IPS DF 4.7 (cell line): ENCODE results near the gene LPIN3.

ENCODE experiments used
- DNase-seq: peaks from one replicate; pipeline ENCODE4 v3.0.0-alpha.2; 2013; ENCODE audit warnings: low spot score; ENCODE audit errors: extremely low read depth

LPIN3 gene

DNA sequence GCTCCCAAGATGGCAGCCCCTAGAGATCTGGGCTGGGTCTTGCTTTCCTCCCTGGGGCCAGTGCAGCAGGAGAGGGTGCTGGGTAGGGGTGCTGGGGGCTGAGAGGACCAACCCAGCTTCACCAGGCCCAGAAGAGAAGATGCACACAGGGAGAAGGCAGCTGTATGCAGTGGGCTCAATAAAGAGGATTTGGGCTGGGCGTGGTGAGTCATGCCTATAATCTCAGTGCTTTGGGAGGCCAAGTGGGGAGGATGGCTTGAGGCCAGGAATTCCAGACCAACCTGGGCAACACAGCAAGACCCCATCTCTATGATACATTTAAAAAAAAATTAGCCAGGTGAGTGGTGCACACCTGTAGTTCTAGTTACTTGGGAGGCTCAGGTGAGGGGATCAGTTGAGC, 51.7 kb downstream of the LPIN3 start:
- DNase-seq: no peak

DNA sequence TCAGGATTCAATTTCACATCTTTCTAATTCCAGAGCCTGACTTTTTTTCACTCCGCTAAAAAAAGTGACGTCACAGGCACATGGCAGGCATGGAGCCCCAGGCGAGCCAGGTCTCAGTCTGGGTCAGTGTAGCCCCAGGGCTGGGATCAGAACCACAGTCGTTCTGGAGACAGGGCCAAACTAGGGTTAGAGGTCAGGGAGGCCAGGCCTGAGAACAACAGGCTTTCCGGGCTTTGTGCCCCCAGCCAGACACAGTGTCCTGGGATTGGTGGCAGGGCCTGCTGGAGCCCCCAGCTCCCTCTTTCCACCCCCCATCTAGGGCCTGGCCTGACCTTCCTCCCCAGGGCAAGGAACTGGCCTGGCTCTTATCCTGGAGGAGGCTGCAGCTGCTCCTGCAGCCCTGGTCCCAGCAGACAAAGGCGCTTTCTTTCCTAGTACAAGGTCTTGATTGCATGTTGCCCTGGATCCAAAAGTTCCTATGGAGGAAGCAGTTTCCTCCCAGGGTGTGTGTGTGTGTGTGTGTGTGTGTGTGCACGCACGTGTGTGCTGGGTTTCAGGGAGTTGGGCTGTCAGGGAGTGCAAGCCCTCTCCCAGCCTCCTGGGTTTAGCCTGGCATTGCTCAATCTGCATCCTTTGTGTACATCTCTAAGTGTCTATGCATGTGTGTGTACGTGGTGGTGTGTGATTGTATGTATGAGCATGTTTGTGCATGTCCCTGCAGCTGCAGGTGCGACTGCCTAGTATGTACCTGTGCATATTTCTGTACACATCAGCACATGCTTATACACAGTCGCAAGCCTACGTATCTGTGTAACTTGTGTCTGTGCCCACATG, 52.5 kb downstream of the LPIN3 start:
- DNase-seq: no peak

DNA sequence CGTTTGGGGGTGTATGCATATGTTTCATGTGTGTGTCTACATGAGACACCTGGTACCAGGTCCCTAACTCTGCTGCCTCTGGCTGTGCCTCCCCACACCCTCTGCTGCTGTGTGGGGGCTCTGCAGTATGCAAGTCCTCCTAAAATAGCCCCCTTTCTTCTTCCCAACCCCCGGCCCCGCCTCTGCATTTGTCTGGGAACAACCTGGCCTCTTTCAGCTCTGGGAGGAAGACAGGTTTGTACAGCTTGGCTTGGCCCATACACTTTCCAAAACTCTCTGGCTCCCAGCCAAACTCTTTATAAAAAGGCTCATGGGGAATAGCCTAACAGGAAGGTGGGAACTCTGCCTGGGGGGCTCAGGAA, 53.1 kb downstream of the LPIN3 start:
- no peak for DNase-seq

DNA sequence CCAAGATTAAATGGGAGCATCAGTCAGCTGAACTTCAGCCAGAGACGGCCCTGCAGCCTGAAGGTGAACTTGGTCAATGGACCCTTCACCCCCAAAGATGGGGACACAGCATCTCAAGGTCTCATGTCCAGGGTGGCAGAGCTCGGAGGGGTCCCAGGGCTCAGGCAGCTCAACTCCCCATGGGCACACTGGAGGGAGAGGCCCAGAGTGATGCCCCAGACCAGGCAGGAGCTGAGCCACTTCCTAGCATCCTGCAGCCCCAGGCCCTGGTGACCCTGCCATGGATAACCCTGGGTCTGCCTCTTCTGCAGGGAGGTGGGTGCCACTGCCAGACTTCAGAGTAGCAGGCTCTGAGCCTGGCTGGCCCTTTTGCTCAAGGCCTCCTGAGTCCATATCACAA, 53.5 kb downstream of the LPIN3 start:
- DNase-seq: no peak

DNA sequence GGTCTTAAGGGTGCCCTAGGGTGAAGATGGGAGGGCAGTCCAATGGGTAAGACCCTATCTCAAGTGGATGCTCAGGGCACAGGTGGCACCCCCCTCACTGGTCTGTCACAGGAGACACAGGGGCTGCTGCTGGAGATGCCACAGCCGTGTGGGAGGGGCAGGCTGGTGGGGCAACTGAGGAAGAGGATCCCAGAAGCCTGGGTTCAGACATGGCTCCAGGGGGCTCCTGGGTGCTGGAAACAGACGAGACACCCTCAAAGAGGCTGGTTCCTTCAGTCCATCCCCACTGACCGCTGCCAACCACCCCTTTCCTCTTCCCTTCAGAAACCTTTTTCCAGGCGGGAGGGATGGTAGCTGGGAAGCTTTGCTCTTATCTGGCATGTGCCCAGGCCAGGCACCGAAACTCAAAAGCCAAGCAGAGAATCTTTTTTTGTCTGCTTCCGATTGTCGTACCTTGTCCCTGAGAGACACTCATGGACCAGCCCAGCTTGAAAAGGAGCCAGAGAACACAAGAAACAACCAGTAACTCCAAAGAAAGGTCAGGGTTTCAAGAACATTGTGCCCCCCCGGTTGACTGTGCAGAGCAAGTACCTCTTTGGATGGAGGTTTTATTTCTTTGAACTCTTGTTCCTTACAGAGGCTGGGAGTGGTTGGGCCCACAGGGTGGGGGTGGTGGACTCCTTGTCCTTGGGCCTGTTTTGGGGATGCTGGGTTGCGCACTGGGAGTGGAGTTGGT, 54.5 kb downstream of the LPIN3 start:
- DNase-seq: no peak

DNA sequence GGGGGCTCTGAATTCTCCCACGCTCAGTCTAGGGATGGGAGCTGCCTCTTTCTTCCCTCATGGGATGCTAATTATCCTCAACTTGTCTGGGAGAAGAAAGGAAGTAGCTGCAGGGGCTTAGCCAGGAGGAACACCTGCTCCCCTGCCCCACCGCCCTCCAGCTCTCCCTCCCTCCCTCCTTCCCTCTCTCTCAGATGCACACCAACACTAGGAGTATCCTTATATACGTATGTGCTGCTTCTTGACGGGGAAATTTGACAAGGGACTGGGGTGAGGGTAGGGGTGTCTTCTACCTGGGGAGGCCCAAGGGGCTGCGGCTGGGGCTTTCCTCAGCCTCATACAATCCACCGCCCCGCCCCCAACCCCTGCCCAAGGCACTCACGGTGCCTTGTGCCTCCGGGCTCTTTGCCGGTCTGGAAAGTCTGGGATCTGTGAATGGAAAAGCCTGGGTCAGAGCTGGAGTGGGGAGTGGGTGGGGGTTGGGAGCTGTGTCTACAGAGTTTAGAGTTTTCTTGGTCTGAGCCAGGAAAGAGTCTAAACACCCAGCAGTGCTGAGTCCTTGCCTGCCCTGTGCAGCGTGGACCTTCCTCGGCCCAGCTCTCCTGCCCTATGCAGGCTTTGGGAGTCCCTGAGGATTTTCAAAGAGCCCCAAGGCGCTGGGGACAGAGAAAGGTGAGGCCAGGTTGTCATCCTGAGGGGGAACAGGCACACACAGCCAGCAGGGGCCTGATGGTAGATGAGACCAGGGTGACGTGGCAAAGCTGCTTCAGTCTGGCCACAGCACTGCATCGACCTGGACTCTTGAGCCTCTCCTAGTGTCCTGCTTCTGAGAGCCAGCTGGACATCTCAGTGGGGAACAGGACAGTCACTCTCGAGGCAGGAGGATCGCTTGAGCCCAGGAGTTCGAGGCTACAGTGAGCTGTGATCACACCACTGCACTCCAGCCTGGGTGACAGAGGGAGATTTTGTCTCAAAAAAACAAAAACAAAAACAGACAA, 55.3 kb downstream of the LPIN3 start:
- no peak for DNase-seq

DNA sequence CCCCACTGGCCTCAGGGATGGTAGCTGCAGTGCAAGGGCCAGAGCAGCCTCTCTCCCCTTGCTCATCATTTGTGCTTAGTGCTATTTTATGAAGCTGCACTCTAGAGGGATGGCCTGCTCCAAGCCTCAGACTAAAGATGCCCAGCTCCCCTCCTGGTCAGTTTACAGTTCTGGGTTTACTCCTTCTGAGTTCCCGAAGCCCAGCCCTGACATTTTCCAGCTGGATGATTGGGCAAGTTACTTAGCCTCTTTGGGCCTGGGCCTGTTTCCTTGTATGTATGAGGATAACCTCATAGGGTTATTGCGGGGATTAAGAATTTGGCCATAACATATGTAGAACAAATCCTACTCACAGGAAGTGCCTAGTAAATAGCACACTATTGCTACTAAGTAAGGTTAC, 57.8 kb downstream of the LPIN3 start:
- no peak for DNase-seq

DNA sequence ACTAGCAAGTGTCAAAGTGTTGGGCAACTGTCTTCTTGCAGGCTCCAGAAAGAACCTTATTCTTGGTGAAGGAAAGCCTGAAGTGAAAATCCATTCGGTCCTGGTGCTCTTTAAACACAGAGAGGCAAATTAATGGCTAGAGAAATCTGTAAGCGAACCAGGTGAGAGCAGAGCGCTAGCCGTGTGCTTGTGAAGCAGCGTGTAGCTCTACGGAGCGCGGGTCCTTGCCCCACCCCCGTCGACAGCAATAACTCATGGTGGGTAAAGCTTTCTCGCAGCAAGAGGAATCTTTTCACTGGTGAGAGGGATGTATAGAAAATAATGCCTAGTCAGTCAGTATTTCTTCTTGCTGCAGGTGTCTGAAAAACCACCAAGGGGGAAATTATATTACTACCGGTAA, 63.0 kb downstream of the LPIN3 start:
- DNase-seq: no peak

DNA sequence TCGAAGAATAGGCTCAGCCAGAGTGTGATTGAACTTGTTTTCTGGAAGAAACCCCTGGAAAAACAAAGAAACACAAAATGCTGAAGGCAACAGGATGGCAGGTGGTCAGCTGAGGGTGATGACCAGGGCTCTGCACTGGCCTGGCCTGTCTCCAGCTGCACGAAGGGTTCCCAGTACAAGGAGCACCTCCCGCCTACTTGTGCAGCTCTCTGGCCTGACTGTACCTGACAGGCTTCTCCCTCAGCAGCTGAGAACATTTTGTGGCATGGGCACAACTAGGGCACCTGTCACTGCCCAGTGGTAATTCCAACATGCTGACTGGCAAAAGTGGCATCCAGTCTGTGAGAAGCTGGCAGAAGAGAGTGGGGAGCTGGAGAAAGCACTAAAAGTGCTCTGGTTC, 64.8 kb downstream of the LPIN3 start:
- no peak for DNase-seq

DNA sequence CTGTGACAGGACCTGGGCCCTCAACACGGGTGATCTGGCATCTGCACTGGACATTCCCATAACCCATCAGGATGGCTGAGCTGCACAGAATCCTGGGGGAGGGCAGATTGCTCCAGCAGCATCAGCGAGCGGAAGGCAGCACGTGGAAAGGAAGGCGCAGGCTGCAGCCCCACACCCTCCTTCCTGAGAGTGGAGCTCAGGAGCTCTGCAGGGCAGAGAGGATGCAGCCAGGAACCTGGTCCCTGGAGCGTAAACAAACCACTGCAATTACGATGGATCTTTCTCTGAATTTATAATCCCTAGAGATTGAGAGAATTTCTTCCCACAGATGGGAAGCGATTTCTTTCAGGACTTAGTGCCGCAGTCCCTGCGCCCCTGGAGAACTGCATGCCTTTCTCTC, 65.7 kb downstream of the LPIN3 start:
- DNase-seq: no peak

DNA sequence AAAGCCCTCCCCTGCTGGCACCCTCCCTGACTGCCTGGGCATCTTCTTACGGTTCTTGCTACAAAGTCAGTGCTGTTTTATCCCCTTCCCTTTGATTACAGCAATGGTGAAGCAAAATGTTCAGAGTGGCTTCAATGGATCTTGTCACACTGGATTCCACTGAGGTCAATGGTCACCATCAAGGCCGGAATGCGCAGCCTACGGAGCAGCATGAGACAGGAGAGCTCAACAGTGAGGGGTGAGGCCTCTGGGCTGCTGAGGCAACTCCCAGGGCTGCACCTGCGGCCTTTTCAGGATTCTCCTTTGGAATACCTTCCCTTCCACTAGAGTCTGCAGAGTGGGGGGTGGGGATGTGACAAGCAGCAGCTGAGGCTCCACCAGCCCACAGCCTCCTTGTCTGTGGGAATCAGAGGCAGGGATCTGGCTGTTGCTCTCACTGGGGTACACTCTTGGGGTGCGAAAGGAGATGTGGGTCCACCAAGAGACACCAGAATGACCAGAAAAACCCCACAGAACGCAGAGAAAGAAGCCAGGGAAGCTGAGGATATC, 66.3 kb downstream of the LPIN3 start:
- no peak for DNase-seq

DNA sequence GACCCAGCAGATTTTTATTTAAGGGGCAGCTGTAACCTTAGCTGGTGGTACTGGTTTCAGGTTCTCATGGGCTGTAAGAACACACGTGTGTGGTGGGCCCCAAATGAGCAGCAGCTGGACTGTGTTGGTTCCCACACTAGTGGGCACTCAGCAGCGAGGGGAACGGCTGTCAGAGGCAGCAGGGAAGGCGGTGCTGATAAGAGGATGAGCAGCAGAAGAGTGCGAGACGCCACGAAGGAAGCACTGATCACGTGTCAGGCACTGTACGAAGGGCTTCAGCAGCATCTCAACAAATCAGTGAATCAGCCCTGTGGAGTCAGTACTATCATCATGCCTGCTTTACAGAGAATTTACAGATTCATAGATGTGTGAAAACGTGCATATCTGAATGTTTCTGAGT, 67.0 kb downstream of the LPIN3 start:
- no peak for DNase-seq

DNA sequence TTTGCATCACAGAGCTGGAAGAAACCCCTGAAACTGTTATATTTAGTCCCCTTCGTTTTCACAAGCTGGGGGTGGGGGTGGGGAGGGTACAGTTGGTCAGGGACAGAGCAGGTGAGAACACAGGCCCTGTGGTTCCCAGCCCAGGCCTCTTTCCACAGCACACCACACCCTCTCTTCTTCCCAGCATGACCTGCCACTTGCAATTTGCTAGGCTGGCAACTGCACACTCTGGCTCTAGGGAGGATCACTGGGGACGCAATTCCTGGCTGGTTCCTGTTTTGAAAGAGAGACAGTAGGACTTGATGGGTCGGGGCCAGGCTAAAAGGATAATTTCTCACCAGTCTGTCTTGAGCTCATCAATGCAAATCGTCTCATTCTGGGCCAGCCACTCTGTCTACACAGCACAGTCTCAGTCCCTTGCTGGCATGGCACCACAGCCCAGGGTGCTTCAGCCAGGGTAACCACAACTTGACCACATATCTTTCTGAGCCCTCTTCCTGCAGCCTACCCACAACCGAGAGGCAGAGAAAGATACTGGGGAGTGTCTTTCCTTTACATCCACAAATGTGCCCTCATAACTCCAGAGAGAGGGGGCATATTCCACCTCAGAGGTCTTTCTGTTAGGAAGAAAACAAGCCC, 67.7 kb downstream of the LPIN3 start:
- no peak for DNase-seq

DNA sequence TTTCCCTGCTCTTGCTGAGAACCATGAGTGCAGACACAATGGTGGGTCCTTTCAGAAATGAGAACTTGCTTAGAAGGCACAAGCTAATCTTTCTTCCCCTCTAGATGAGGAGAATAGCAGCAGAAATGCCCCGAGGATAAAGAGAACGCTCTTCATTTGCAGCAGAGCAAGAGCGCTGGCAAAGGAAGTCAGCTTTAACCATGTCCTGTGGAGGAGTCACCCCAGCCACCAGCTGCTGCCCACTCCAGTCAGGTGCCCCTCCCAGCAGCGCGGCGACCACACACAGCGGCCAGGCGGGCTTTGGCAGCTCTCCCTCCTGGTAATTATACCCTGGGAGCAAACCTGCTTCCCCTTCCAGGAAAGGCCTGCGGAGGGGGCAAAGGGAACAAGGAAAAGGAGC, 68.4 kb downstream of the LPIN3 start:
- DNase-seq: no peak
